Esophagus muscularis mucosa (tissue), 4 donors: ENCODE measurements around the gene ZNF467.

Experiments
- EP300 ChIP-seq: sonication (generic); formaldehyde crosslinking; IDR thresholded peaks from one replicate; pipeline ENCODE4 v1.6.1; 2017; ENCODE audit warnings: antibody characterized with exemption
- POLR2A ChIP-seq: fragments of 450-650 bp; IDR thresholded peaks from one replicate; pipeline ENCODE4 v1.6.1; 2017; ENCODE audit warnings: antibody characterized with exemption, moderate library complexity, mild to moderate bottlenecking, low read depth
- TF ChIP-seq, protein P1 (sequence below), 3 experiments: fragments of 200-600 bp in 2 of 3; fragments of 450-650 bp in 1 of 3; sonication (generic) in 2 of 3; IDR thresholded peaks; one replicate each; pipeline ENCODE4 v1.5.1; 2017 to 2019; ENCODE audit warnings: antibody characterized with exemption in 3 of 3, mild to moderate bottlenecking in 2 of 3, moderate library complexity in 1 of 3

DNA sequence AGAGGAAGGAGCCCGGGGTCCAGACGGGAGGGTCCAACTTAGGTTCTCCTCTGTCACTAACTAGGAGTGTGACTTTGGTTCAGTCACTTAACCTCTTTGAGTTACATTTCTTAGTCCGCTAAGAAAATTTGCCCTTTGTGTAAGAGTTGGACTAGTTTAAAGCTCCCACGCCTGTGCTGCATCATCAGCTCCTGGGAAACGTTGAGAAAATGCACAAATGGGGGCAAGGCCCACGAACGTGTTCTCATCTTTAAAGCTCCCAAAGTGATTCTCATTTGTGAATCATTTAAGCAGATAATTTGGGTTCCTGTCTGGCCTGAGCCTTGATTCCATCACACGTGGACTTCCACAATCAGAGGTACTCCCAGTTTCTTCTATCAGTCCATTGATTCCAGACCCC is 6.3 kb downstream of the ZNF467 start:
- TF ChIP-seq, protein P1, sequence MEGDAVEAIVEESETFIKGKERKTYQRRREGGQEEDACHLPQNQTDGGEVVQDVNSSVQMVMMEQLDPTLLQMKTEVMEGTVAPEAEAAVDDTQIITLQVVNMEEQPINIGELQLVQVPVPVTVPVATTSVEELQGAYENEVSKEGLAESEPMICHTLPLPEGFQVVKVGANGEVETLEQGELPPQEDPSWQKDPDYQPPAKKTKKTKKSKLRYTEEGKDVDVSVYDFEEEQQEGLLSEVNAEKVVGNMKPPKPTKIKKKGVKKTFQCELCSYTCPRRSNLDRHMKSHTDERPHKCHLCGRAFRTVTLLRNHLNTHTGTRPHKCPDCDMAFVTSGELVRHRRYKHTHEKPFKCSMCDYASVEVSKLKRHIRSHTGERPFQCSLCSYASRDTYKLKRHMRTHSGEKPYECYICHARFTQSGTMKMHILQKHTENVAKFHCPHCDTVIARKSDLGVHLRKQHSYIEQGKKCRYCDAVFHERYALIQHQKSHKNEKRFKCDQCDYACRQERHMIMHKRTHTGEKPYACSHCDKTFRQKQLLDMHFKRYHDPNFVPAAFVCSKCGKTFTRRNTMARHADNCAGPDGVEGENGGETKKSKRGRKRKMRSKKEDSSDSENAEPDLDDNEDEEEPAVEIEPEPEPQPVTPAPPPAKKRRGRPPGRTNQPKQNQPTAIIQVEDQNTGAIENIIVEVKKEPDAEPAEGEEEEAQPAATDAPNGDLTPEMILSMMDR (IDR thresholded peaks at IDR 0.05): no peak
- TF ChIP-seq EP300: no peak
- TF ChIP-seq POLR2A: no peak
